Adrenal gland (tissue), 5 donors: ENCODE results near the gene CHRNG.

Experiments
- CTCF ChIP-seq, 6 experiments: fragments of 450-650 bp in 4 of 6; fragments of 200-600 bp in 2 of 6; sonication (generic) in 1 of 6; IDR thresholded peaks; 1 replicate in 5 of 6; 2 replicates in 1 of 6; pipeline versions ENCODE4 v1.5.1 to v1.8.0; 2016 to 2021; ENCODE audit warnings: antibody characterized with exemption in 6 of 6, mild to moderate bottlenecking in 2 of 6, moderate library complexity in 1 of 6
- POLR2A ChIP-seq, 2 donors: fragments of 450-650 bp; IDR thresholded peaks; one replicate each; pipeline ENCODE4 v1.6.1; 2017; ENCODE audit warnings: antibody characterized with exemption in 2 of 2, mild to moderate bottlenecking in 2 of 2, moderate library complexity in 1 of 2
- donor health status: DM: no; HTN: no; CAD: no.

GRCh38 chr2:232515639-232516038, 23.9 kb upstream of the CHRNG start:
- TF ChIP-seq CTCF (IDR thresholded peaks at IDR 0.05) (no peak), POLR2A (IDR thresholded peaks at IDR 0.05) (no peak)
